ENCODE results near the gene C16orf90. TPM values are rescaled to one million over a fixed set of nuclear protein-coding genes. Genes with fewer than 3 reads are reported as not detected.
"Not testable (repeated sequence)": the region's sequence is repeated elsewhere in the genome, so short reads cannot be mapped to it uniquely, and the experiment has no call there.

Gene C16orf90
- total RNA-seq, 1 donor from 2014 or later = not detected

DNA sequence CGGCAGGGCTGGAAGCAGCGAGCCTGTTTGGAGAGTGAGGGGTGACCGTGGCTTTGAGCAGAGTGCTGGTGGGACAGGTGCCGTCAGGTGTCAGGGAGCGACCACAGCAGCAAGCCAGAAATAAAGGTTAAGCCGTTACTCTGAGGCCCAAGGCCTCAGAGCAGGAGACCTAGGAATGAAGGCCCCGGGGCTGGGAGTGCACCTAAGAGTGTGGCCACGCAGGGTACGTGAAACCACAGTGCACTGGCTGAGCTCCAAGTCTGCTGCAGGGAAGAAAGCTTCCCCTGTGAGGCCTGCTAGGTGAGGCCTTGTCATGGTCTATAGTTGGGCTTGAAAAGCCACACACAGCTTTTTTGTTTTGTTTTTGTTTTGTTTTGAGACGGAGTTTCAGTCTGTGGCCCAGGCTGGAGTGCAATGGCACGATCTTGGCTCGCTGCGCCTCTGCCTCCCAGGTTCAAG, 14.2 kb upstream of the C16orf90 start:
- Mint-ChIP-seq H3K9me3 (no peaks in the 10 kb centered on the region), H3K36me3 (ENCODE audit: low read depth) (peaks cover 40% of the 10 kb centered on the region), H3K27me3 (ENCODE audit: insufficient read depth) (peaks cover under 1% of the 10 kb centered on the region), H3K27ac (peak overlapping the region; percentile 79), H3K4me3 (peak overlapping the region; percentile 4), H3K4me1 (ENCODE audit: low read depth) (peaks cover 61% of the 10 kb centered on the region)
- intact Hi-C loops (cut with micrococcal nuclease) = loop anchor here (10.0 kb wide), 1 partner anchor 365 kb away; no protein-coding TSS in a partner anchor
- DNase-seq (ENCODE audit: low spot score) = peak; percentile 69

DNA sequence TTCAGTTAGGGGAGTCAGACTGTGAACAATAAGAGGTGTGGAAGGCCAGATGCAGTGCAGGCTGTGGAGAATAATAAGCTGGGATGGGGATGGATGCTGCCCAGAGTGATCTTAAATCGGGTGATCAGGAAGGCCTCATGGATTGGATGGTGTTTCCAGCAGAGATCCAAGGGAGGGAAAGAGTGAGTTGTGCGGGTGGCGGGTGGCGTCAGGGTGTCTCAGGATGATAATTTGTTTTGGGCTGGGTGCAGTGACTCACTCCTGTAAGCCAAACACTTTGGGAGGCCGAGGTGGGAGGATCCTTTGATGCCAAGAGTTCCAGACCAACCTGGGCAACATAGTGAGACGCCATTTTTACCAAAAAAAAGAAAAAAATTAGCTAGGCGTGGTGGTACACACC, 13.4 kb upstream of the C16orf90 start:
- Mint-ChIP-seq H3K27ac (peak overlapping the region; percentile 79), H3K36me3 (ENCODE audit: low read depth) (peaks cover 36% of the 10 kb centered on the region), H3K4me1 (ENCODE audit: low read depth) (peaks cover 63% of the 10 kb centered on the region), H3K4me3 (peak overlapping the region; percentile 38), H3K9me3 (no peaks in the 10 kb centered on the region), H3K27me3 (ENCODE audit: insufficient read depth) (peaks cover 3% of the 10 kb centered on the region)
- DNase-seq (ENCODE audit: low spot score) = no peak
- intact Hi-C loops (cut with micrococcal nuclease) = loop anchor here (10.0 kb wide), 1 partner anchor 366 kb away; no protein-coding TSS in a partner anchor

DNA sequence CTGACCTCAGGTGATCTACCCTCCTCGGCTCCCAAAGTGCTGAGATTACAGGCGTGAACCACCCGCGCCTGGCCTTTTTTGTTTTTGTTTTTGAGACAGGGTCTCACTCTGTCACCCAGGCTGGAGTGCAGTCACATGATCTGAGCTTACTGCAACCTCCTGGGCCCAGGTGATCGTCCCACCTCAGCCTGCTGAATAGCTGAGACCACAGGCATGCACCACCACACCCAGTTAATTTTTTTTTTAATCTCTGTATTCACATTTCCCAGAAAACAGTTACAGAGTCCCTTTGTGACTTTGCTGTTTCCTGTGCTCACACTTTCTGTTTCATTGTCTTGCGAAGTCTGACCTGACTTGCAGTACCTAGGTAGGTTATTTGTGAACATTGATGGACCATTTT, 8.2 kb upstream of the C16orf90 start:
- peak overlapping the region; percentile 90 for H3K27ac Mint-ChIP-seq
- no peaks in the 10 kb centered on the region for H3K9me3 Mint-ChIP-seq
- intact Hi-C loops (cut with micrococcal nuclease) = loop anchor here (1.0 to 10.0 kb wide), 3 partner anchors 75 to 371 kb away; partner anchors contain the start of gene SLX4
- peaks cover 23% of the 10 kb centered on the region for H3K36me3 Mint-ChIP-seq (ENCODE audit: low read depth)
- peak; percentile 65 for DNase-seq (ENCODE audit: low spot score)
- peaks cover 3% of the 10 kb centered on the region for H3K27me3 Mint-ChIP-seq (ENCODE audit: insufficient read depth)
- peak overlapping the region; percentile 77 for H3K4me3 Mint-ChIP-seq
- H3K4me1 Mint-ChIP-seq (ENCODE audit: low read depth) = peaks cover 68% of the 10 kb centered on the region

DNA sequence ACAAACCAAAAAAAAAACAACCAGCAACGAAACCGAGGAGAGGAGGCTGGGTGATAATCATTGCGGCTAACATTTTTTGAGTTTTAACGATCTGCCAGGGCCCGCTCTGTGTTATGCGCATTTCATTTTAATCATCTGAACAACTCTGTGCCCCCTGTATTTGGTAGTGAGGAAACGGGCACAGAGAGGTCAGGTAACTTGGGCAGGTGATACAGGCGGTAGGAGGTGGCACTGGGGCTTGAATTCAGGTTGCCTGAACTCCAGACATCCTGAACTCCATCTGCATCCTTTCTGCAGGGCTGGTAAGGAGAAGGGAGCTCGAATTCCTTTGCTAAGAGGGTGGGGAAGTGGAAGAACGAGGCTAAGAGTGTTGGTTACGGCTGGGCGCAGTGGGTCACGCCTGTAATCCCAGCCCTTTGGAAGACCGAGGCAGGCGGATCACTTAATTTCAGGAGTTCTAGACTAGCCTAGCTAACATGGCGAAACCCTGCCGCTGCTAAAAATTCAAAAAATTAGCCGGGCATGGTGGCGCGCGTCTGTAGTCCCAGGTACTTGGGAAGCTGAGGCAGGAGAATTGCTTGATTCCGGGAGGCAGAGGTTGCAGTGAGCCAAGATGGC, 6.6 kb upstream of the C16orf90 start:
- intact Hi-C loops (cut with micrococcal nuclease) = loop anchor here (2.0 to 10.0 kb wide), 3 partner anchors 77 to 373 kb away; partner anchors contain the start of gene OR1F1
- Mint-ChIP-seq H3K27me3 (ENCODE audit: insufficient read depth) (peaks cover 6% of the 10 kb centered on the region), H3K27ac (peak overlapping the region; percentile 93), H3K4me1 (ENCODE audit: low read depth) (peaks cover 60% of the 10 kb centered on the region), H3K9me3 (no peaks in the 10 kb centered on the region), H3K36me3 (ENCODE audit: low read depth) (peaks cover 13% of the 10 kb centered on the region), H3K4me3 (peak overlapping the region; percentile 96)
- DNase-seq (ENCODE audit: low spot score) = no peak

DNA sequence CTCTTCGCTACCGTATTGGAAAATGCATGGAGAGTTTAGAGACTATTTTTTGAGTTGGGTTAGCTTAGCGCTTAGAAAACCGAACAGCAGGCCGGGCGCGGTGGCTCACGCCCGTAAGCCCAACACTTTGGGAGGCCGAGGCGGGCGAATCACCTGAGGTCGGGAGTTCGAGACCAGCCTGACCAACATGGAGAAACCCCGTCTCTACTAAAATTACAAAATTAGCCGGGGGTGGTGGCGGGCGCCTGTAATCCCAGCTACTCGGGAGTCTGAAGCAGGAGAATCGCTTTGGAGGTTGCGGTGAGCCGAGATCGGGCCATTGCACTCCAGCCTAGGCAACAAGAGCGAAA, 6.1 kb upstream of the C16orf90 start:
- Mint-ChIP-seq H3K27ac (peak overlapping the region; percentile 93), H3K4me3 (peak overlapping the region; percentile 96)
- not testable (repeated sequence) for H3K9me3 Mint-ChIP-seq

DNA sequence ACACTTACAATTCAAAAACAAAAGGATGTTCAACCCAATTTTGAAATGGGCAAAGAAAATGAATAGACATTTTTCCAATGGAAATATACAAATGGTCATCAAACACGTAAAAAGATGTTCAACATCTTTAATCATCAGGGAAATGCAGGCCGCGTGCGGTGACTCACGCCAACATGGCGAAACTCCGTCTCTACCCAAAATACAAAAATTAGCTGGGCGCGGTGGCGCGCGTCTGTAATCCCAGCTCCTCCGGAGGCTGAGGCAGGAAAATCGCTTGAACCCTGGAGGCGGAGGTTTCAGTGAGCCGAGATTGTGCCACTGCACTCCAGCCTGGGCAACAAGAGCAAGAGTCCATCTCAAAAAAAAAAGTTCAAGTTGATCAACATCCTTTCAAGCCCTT, 3.7 kb upstream of the C16orf90 start:
- Mint-ChIP-seq H3K27me3 (ENCODE audit: insufficient read depth) (peaks cover 3% of the 10 kb centered on the region), H3K4me3 (peak overlapping the region; percentile 12), H3K9me3 (no peaks in the 10 kb centered on the region), H3K36me3 (ENCODE audit: low read depth) (no peaks in the 10 kb centered on the region), H3K4me1 (ENCODE audit: low read depth) (peaks cover 39% of the 10 kb centered on the region), H3K27ac (no peak overlapping the region)
- DNase-seq (ENCODE audit: low spot score) = no peak
- intact Hi-C loops (cut with micrococcal nuclease) = no loop called here

More for the DNA sequence above, 6.1 kb upstream of the C16orf90 start:
- DNase-seq (ENCODE audit: low spot score); H3K27me3 Mint-ChIP-seq (ENCODE audit: insufficient read depth): not testable (repeated sequence)
- peaks cover 60% of the 10 kb centered on the region for H3K4me1 Mint-ChIP-seq (ENCODE audit: low read depth)
- intact Hi-C loops (cut with micrococcal nuclease) = loop anchor here (2.0 to 10.0 kb wide), 2 partner anchors 313 to 373 kb away; partner anchors contain the start of gene OR1F1
- H3K36me3 Mint-ChIP-seq (ENCODE audit: low read depth) = peaks cover 13% of the 10 kb centered on the region

DNA sequence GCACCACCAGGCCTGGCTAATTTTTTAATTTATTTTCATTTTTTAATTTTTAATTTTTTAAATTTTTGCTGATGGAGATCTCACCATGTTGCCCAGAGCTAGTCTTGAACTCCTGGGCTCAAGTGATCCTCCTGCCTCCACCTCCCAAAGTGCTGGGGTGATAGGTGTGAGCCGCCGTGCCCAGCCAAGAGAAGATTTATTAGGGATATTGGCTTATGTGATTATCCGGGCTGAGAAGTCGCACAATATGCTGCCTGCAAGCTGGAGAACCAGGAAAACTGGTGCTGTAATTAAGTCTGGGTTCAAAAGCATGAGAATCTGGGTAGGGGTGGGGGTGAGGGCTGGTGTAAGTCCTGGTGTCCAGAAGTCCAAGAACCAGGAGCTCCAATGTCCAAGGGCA, 2.5 kb upstream of the C16orf90 start:
- Mint-ChIP-seq H3K36me3 (ENCODE audit: low read depth) (no peaks in the 10 kb centered on the region), H3K27me3 (ENCODE audit: insufficient read depth) (peaks cover 3% of the 10 kb centered on the region), H3K9me3 (no peaks in the 10 kb centered on the region), H3K4me1 (ENCODE audit: low read depth) (peaks cover 30% of the 10 kb centered on the region), H3K27ac (no peak overlapping the region), H3K4me3 (no peak overlapping the region)
- DNase-seq (ENCODE audit: low spot score) = no peak
- intact Hi-C loops (cut with micrococcal nuclease) = no loop called here

DNA sequence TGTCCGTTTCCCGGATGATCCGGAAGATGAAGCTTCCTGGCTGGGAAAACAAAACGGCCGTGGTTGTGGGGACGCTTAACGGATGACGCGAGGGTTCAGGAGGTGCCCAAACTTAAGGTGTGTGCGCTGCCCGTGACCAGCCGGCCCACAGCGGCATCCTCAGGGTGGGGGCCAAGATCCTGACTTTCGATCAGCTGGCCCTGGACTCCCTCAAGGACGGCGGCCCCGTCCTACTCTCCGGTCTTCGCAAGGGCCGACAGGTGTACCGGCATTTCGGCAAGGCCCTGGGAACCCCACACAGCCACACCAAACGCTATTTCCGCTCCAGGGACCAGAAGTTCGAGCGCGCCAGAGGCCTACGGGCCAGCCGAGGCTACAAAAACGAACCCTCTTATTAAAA, 1.1 kb upstream of the C16orf90 start:
- H3K4me1 Mint-ChIP-seq (ENCODE audit: low read depth) = peaks cover 17% of the 10 kb centered on the region
- H3K27ac Mint-ChIP-seq = no peak overlapping the region
- H3K27me3 Mint-ChIP-seq (ENCODE audit: insufficient read depth) = peaks cover 3% of the 10 kb centered on the region
- intact Hi-C loops (cut with micrococcal nuclease) = no loop called here
- no peaks in the 10 kb centered on the region for H3K36me3 Mint-ChIP-seq (ENCODE audit: low read depth)
- DNase-seq (ENCODE audit: low spot score) = no peak
- no peak overlapping the region for H3K4me3 Mint-ChIP-seq
- H3K9me3 Mint-ChIP-seq = no peaks in the 10 kb centered on the region

DNA sequence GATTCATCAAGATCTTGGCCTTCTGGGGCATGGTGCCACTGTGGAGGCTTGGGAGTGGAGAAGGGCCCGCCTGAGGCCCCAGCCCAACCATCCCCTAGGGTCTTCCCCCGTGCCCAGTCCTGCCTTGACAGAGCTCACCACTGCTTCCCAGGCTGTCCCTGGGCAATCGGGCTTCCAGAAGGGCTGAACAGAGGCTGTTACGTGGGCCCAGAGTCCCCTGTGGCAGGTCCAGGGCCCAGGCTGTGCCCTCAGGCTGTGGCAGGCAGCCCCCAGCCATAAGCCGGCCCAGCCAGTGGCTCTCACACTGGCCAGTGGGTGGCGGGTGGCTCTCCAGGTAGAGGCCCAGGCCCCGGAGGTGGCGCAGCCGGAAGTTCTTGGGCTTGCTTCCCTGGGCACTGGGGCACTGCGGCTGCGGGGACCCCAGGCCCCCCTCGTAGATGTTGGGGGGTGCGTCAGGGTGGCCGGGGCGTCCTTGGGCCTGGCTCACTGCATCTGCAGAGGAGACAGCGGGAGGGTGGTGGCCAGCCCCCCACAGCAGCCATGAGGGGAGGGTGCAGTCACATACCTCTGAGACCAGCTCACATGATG, 809 bp downstream of the C16orf90 start:
- Mint-ChIP-seq H3K36me3 (ENCODE audit: low read depth) (no peaks in the 10 kb centered on the region), H3K27ac (no peak overlapping the region), H3K4me1 (ENCODE audit: low read depth) (peaks cover 2% of the 10 kb centered on the region), H3K27me3 (ENCODE audit: insufficient read depth) (peaks cover 3% of the 10 kb centered on the region), H3K4me3 (no peak overlapping the region), H3K9me3 (no peaks in the 10 kb centered on the region)
- no peak for DNase-seq (ENCODE audit: low spot score)
- intact Hi-C loops (cut with micrococcal nuclease) = no loop called here

DNA sequence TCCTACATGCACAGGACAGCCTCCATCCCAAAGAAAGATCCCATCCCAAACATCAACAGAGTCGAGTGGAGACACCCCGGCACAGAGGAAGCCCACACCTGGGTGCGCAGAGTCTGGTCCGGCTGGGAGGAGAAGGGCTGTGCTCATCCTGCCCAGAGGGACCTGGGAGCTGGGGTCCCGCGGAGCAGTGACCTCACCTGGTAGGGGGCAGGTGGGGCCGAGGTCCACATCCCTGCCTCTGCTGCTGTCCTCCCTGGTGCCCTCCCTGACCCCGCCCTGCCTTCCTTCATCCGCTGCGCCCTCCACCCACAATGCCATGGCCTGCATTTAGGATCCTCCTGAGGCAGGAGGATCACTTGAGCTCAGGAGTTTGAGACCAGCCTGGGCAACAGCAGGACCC, 2.9 kb downstream of the C16orf90 start:
- no peak overlapping the region for H3K4me3 Mint-ChIP-seq
- H3K36me3 Mint-ChIP-seq (ENCODE audit: low read depth) = no peaks in the 10 kb centered on the region
- no peaks in the 10 kb centered on the region for H3K4me1 Mint-ChIP-seq (ENCODE audit: low read depth)
- intact Hi-C loops (cut with micrococcal nuclease) = no loop called here
- DNase-seq (ENCODE audit: low spot score) = no peak
- no peaks in the 10 kb centered on the region for H3K27me3 Mint-ChIP-seq (ENCODE audit: insufficient read depth)
- H3K9me3 Mint-ChIP-seq = no peaks in the 10 kb centered on the region
- no peak overlapping the region for H3K27ac Mint-ChIP-seq

DNA sequence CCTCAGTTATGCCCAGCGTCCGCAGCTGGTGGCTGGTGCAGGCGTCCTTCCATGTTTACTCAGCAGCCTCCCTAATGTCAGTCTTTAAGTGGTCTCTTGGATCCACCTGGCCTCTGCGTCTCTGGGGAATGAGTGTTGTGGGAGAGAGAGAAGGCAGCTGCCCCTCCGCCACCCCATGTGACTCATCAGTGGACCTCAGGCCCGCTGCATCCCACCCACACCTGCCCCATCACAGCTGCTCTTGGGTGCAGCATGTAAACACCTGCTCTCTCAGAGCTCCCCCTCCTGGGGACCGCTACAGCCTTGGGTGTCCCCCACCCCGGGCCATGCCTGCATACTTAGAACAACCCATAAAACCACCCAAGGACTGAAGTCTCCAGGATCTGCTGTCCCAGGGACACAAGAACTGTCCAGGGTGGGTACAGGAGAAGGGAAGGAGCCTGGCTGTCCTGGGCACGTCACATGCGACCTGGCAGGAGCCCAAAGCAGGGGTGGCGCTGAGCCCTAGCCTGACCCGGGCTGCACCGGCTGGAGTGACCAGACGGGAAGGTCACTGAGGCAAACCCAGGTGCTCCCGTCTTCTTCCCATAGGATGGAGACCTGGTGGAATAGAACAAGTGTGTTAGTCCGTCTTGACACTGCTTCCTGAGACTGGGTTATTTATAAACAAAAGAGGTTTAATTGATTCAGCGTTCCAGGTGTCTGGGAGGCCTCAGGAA, 4.2 kb downstream of the C16orf90 start:
- Mint-ChIP-seq H3K27ac (no peak overlapping the region), H3K4me1 (ENCODE audit: low read depth) (no peaks in the 10 kb centered on the region), H3K36me3 (ENCODE audit: low read depth) (peaks cover 3% of the 10 kb centered on the region), H3K4me3 (no peak overlapping the region), H3K9me3 (no peaks in the 10 kb centered on the region), H3K27me3 (ENCODE audit: insufficient read depth) (no peaks in the 10 kb centered on the region)
- intact Hi-C loops (cut with micrococcal nuclease) = no loop called here
- no peak for DNase-seq (ENCODE audit: low spot score)

DNA sequence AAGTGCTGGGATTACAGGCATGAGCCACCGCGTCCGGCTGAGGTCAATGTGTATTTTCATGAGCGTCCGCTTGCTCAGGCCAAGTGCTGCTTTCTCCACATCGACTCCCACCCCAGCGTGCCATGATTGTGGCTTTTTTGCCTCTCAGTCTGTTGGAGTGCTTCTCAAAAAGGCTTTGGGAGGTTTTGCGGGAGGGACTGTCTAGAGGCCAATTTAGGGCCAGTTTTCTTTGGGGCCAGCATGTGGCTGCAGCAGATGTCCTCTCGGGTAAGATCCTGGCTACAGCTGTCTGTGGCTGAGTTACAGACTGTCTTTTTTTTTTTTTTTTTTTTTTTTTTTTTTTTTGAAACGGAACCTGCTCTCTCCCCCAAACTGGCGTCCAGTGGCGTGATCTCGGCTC, 6.5 kb downstream of the C16orf90 start:
- DNase-seq (ENCODE audit: low spot score) = no peak
- no peaks in the 10 kb centered on the region for H3K4me1 Mint-ChIP-seq (ENCODE audit: low read depth)
- H3K27me3 Mint-ChIP-seq (ENCODE audit: insufficient read depth) = no peaks in the 10 kb centered on the region
- H3K9me3 Mint-ChIP-seq = no peaks in the 10 kb centered on the region
- peaks cover 6% of the 10 kb centered on the region for H3K36me3 Mint-ChIP-seq (ENCODE audit: low read depth)
- no peak overlapping the region for H3K27ac Mint-ChIP-seq
- intact Hi-C loops (cut with micrococcal nuclease) = no loop called here
- no peak overlapping the region for H3K4me3 Mint-ChIP-seq

All from activated T-helper 1 cell treated with anti-CD3 and anti-CD28 coated beads, Interleukin-12 subunit alpha, Interleukin-12 subunit beta, Interleukin-2, Interleukin-4 antibody, amounts not matched to agents 30 ng/mL and 10 ng/mL and 1 ng/mL, durations not matched to agents 14 hours and 24 hours and 36 hours (primary cell).